ENCODE results near the gene ITGAV.

ITGAV gene

DNA sequence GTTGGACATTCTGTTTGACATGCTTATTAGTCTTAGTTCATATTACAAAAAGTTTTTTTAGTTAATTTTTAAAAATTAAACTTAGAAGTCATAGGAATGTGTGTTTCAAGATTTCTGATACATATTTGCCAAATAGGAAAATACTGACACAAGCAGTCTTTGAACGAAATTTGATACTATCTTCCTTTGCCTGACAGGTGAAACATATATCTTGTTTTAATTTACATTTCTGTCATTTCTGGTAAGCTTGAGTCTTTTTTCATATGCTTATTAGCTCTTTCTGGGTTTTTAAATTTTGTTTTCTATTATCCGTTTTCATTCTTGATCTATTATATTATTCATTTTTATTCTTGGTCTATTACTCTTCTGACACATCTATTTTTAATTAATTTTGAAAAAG, 24.5 kb downstream of the ITGAV start:
- Histone ChIP-seq H3K4me1 (ENCODE audit: control insufficient read depth in 1 of 2, insufficient read depth in 1 of 2, low read depth in 1 of 2, low read length in 1 of 2) (no peaks in the 10 kb centered on the region), H3K4me3 (ENCODE audit: low read depth in 1 of 2, low read length in 1 of 2) (no peak overlapping the region), H3K36me3 (no peaks in the 10 kb centered on the region), H3K27me3 (no peaks in the 10 kb centered on the region), H3K9me3 (no peaks in the 10 kb centered on the region), H3K27ac (no peak overlapping the region)
- TF ChIP-seq, protein P1, sequence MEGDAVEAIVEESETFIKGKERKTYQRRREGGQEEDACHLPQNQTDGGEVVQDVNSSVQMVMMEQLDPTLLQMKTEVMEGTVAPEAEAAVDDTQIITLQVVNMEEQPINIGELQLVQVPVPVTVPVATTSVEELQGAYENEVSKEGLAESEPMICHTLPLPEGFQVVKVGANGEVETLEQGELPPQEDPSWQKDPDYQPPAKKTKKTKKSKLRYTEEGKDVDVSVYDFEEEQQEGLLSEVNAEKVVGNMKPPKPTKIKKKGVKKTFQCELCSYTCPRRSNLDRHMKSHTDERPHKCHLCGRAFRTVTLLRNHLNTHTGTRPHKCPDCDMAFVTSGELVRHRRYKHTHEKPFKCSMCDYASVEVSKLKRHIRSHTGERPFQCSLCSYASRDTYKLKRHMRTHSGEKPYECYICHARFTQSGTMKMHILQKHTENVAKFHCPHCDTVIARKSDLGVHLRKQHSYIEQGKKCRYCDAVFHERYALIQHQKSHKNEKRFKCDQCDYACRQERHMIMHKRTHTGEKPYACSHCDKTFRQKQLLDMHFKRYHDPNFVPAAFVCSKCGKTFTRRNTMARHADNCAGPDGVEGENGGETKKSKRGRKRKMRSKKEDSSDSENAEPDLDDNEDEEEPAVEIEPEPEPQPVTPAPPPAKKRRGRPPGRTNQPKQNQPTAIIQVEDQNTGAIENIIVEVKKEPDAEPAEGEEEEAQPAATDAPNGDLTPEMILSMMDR (IDR thresholded peaks at IDR 0.05), result no peak

DNA sequence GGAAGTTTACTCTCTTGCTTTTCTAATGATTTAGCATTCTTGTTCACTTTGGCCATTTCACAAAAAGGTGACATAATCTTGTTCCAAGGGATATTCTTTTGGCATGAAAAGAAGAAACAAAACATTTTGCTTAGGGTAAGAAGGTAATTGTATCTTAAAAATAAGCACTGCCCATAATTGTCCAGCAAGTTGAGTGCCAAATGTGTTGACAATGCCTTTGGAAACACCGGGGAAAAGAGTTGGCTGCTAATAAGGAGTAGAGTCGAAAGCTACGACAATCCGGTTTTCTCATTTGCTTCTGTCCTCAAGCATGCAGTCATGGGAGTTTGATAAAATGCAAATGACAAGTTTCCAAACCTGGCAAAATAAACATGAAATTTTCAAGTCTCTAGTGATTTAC, 27.3 kb downstream of the ITGAV start:
- TF ChIP-seq, protein P1 (IDR thresholded peaks at IDR 0.05), result no peak
- Histone ChIP-seq H3K4me3 (ENCODE audit: low read depth in 1 of 2, low read length in 1 of 2) (no peak overlapping the region), H3K36me3 (no peaks in the 10 kb centered on the region), H3K4me1 (ENCODE audit: control insufficient read depth in 1 of 2, insufficient read depth in 1 of 2, low read depth in 1 of 2, low read length in 1 of 2) (no peaks in the 10 kb centered on the region), H3K9me3 (no peaks in the 10 kb centered on the region), H3K27me3 (no peaks in the 10 kb centered on the region), H3K27ac (no peak overlapping the region)

DNA sequence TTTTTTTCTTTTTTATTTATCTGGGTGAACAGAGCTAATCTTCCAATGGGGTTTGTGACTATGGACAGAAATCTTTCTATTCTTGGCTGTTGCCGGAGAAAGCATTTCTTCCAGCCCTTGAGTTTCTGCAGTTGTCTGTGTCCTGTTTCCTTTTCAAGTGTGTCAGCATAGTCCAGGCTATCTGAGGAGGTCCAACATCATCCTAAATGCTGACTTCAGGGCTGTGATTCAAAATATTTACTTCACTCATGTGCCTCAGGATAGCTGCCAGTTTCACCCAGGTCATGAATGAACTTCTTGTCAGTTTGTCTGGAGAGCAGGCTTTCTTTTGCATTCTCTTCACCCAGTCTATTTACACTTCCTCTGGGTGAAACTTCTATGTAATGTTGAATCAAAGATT, 27.9 kb downstream of the ITGAV start:
- no peaks in the 10 kb centered on the region for H3K36me3 ChIP-seq
- H3K4me3 ChIP-seq (ENCODE audit: low read depth in 1 of 2, low read length in 1 of 2), result no peak overlapping the region
- no peak overlapping the region for H3K27ac ChIP-seq
- H3K9me3 ChIP-seq, result no peaks in the 10 kb centered on the region
- TF ChIP-seq, protein P1 (IDR thresholded peaks at IDR 0.05), result no peak
- H3K27me3 ChIP-seq, result no peaks in the 10 kb centered on the region
- no peaks in the 10 kb centered on the region for H3K4me1 ChIP-seq (ENCODE audit: control insufficient read depth in 1 of 2, insufficient read depth in 1 of 2, low read depth in 1 of 2, low read length in 1 of 2)

DNA sequence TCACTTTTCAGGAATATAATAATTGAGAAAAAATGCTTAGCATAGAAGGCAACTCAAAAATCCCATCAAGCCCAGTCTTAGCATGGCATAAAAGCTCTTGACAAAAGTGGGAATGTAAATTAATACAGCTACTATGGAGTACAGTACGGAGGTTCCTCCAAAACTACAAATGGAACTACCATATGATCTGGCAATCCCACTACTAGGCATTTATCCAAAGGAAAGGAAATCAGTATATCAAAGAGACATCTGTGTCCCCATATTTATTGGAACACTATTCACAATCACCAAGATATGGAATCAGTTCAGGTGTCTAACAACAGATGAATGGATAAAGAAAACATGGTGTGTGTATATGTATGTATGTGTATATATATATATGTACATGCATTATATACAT, 28.8 kb downstream of the ITGAV start:
- TF ChIP-seq, protein P1 (IDR thresholded peaks at IDR 0.05), result no peak
- no peaks in the 10 kb centered on the region for H3K4me1 ChIP-seq (ENCODE audit: control insufficient read depth in 1 of 2, insufficient read depth in 1 of 2, low read depth in 1 of 2, low read length in 1 of 2)
- no peaks in the 10 kb centered on the region for H3K9me3 ChIP-seq
- H3K27me3 ChIP-seq, result no peaks in the 10 kb centered on the region
- H3K36me3 ChIP-seq, result no peaks in the 10 kb centered on the region
- H3K27ac ChIP-seq, result no peak overlapping the region
- no peak overlapping the region for H3K4me3 ChIP-seq (ENCODE audit: low read depth in 1 of 2, low read length in 1 of 2)

DNA sequence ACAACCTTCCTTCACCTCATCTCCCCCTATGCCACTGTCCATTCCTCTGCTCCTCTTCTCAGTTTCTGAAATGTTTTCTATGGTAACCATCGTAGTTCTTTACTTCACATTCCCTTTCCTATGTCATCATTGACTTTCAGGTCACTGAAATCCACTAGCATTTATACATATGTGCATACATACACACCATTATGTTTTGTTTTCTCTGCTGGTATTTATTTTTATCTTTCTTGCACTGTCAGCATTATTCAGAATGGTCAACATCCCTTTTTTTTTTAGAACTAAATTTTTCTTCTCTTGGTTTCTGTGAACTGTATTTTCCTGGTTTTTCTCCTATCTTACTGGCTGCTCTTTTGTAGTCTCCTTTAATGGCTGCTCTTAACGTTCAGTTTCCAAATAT, 33.2 kb downstream of the ITGAV start:
- Histone ChIP-seq H3K4me3 (ENCODE audit: low read depth in 1 of 2, low read length in 1 of 2) (no peak overlapping the region), H3K27ac (no peak overlapping the region), H3K4me1 (ENCODE audit: control insufficient read depth in 1 of 2, insufficient read depth in 1 of 2, low read depth in 1 of 2, low read length in 1 of 2) (no peaks in the 10 kb centered on the region), H3K27me3 (no peaks in the 10 kb centered on the region), H3K36me3 (no peaks in the 10 kb centered on the region), H3K9me3 (no peaks in the 10 kb centered on the region)
- TF ChIP-seq, protein P1 (IDR thresholded peaks at IDR 0.05), result no peak

DNA sequence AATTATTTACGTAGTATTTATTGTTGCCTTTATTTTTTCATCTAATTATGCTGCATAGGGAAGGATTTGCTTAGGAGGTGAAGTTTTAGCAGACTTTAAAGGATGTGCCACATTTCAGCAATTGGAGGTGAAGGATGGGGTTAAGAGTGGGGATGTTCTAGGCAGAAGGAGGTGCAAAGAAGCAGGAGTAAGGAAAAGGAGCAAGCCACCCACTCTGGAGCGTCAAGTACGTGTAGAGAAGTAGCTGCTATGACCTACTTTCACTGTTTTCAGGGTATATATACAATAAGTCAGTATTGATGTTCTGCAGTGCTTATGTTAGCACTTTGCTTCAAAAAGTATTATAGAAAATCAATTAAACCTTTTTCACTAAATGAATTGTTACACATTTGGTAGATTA, 34.4 kb downstream of the ITGAV start:
- TF ChIP-seq, protein P1 (IDR thresholded peaks at IDR 0.05), result no peak
- Histone ChIP-seq H3K36me3 (no peaks in the 10 kb centered on the region), H3K27me3 (no peaks in the 10 kb centered on the region)

More for the DNA sequence above, 34.4 kb downstream of the ITGAV start:
- Histone ChIP-seq H3K4me3 (ENCODE audit: low read depth in 1 of 2, low read length in 1 of 2) (no peak overlapping the region), H3K27ac (no peak overlapping the region), H3K9me3 (no peaks in the 10 kb centered on the region), H3K4me1 (ENCODE audit: control insufficient read depth in 1 of 2, insufficient read depth in 1 of 2, low read depth in 1 of 2, low read length in 1 of 2) (no peaks in the 10 kb centered on the region)

Measured in neutrophil (primary cell).